Measurements from ENCODE around the gene PKDCC. TPM values are rescaled to one million over a fixed set of nuclear protein-coding genes. Genes with fewer than 3 reads are reported as not detected.

PKDCC gene
- 100 to 1,000 TPM; 323 to 363 (median 341) TPM for polyA plus RNA-seq (ENCODE audit: insufficient read length in 3 of 3)

- peak in 1 of 3 donors; percentile 74 for DNase-seq (ENCODE audit: low read depth in 3 of 3, low spot score in 2 of 3)
Observed at GRCh38 chr2:42047488-42048298, at the start of gene PKDCC. TSS of gene PKDCC (plus strand) at chr2:42048021. CDS start at chr2:42048200, 179 bp downstream.

- DNase-seq (ENCODE audit: low read depth in 3 of 3, low spot score in 2 of 3), result no peak
Observed at GRCh38 chr2:41998186-41999127, 49.4 kb upstream of the PKDCC start.

GRCh38 chr2:41999128-41999480, 48.7 kb upstream of the PKDCC start:
- DNase-seq (ENCODE audit: low read depth in 3 of 3, low spot score in 2 of 3), result no peak

GRCh38 chr2:41999592-42000281, 48.1 kb upstream of the PKDCC start:
- no peak for DNase-seq (ENCODE audit: low read depth in 3 of 3, low spot score in 2 of 3)

GRCh38 chr2:42001711-42002201, 46.1 kb upstream of the PKDCC start:
- DNase-seq (ENCODE audit: low read depth in 3 of 3, low spot score in 2 of 3), result no peak

- no peak for DNase-seq (ENCODE audit: low read depth in 3 of 3, low spot score in 2 of 3)
Observed at GRCh38 chr2:42007551-42007950, 40.3 kb upstream of the PKDCC start.

GRCh38 chr2:42008241-42008921, 39.4 kb upstream of the PKDCC start:
- DNase-seq (ENCODE audit: low read depth in 3 of 3, low spot score in 2 of 3), result no peak

- DNase-seq (ENCODE audit: low read depth in 3 of 3, low spot score in 2 of 3), result no peak
Observed at GRCh38 chr2:42009657-42010580, 37.9 kb upstream of the PKDCC start.

- no peak for DNase-seq (ENCODE audit: low read depth in 3 of 3, low spot score in 2 of 3)
Observed at GRCh38 chr2:42010743-42011298, 37.0 kb upstream of the PKDCC start.

GRCh38 chr2:42012137-42012536, 35.7 kb upstream of the PKDCC start:
- DNase-seq (ENCODE audit: low read depth in 3 of 3, low spot score in 2 of 3), result no peak

- no peak for DNase-seq (ENCODE audit: low read depth in 3 of 3, low spot score in 2 of 3)
Observed at GRCh38 chr2:42012651-42013050, 35.2 kb upstream of the PKDCC start.

GRCh38 chr2:42013409-42013808, 34.4 kb upstream of the PKDCC start:
- DNase-seq (ENCODE audit: low read depth in 3 of 3, low spot score in 2 of 3), result no peak

- no peak for DNase-seq (ENCODE audit: low read depth in 3 of 3, low spot score in 2 of 3)
Observed at GRCh38 chr2:42021464-42021863, 26.4 kb upstream of the PKDCC start.

- DNase-seq (ENCODE audit: low read depth in 3 of 3, low spot score in 2 of 3), result peak in 2 of 3 donors; percentile 79 to 88
Observed at GRCh38 chr2:42025151-42025582, 22.7 kb upstream of the PKDCC start.

- DNase-seq (ENCODE audit: low read depth in 3 of 3, low spot score in 2 of 3), result no peak
Observed at GRCh38 chr2:42026272-42026671, 21.5 kb upstream of the PKDCC start.

- DNase-seq (ENCODE audit: low read depth in 3 of 3, low spot score in 2 of 3), result no peak
Observed at GRCh38 chr2:42028571-42029148, 19.2 kb upstream of the PKDCC start.

GRCh38 chr2:42029171-42029570, 18.6 kb upstream of the PKDCC start:
- DNase-seq (ENCODE audit: low read depth in 3 of 3, low spot score in 2 of 3), result no peak

- DNase-seq (ENCODE audit: low read depth in 3 of 3, low spot score in 2 of 3), result no peak
Observed at GRCh38 chr2:42029639-42030199, 18.1 kb upstream of the PKDCC start.

Measured in right renal cortex interstitium (tissue), 3 donors.